Esophagus muscularis mucosa (tissue), 4 donors: Measurements from ENCODE around the gene FFAR1. TPM values are rescaled to one million over a fixed set of nuclear protein-coding genes. Genes with fewer than 3 reads are reported as not detected.

ENCODE experiments used
- DNase-seq: peaks from one replicate; pipeline ENCODE4 v3.0.0-alpha.2; 2017; ENCODE audit errors: extremely low spot score
- H3K27ac ChIP-seq, 4 donors: fragments of 200-600 bp; sonication (generic); replicated peaks in 1 of 4; 1 replicate in 3 of 4; 2 replicates in 1 of 4; pipeline ENCODE4 v1.5.1; 2016 to 2019; ENCODE audit warnings: mild to moderate bottlenecking in 1 of 4
- H3K27me3 ChIP-seq, 4 donors: fragments of 200-600 bp; sonication (generic); one replicate each; pipeline versions ENCODE4 v1.5.1 to v1.6.0; 2016 to 2019
- H3K36me3 ChIP-seq, 4 donors: fragments of 200-600 bp; sonication (generic); one replicate each; pipeline ENCODE4 v1.5.1; 2016 to 2019
- H3K4me1 ChIP-seq, 4 donors: fragments of 200-600 bp; sonication (generic); one replicate each; pipeline ENCODE4 v1.5.1; 2016 to 2019
- H3K4me3 ChIP-seq, 4 donors: fragments of 200-600 bp; sonication (generic); 1 replicate in 2 of 4; 2 replicates in 2 of 4; pipeline ENCODE4 v1.5.1; 2016 to 2019; ENCODE audit warnings: mild to moderate bottlenecking in 4 of 4, moderate library complexity in 1 of 4
- H3K9me3 ChIP-seq, 4 donors: fragments of 200-600 bp; sonication (generic); 1 replicate in 3 of 4; 2 replicates in 1 of 4; pipeline ENCODE4 v1.5.1; 2016 to 2019
- CTCF ChIP-seq, 3 experiments: fragments of 200-600 bp in 2 of 3; fragments of 450-650 bp in 1 of 3; sonication (generic) in 2 of 3; IDR thresholded peaks; one replicate each; pipeline ENCODE4 v1.5.1; 2017 to 2019; ENCODE audit warnings: antibody characterized with exemption in 3 of 3, mild to moderate bottlenecking in 2 of 3, moderate library complexity in 1 of 3
- EP300 ChIP-seq: sonication (generic); formaldehyde crosslinking; IDR thresholded peaks from one replicate; pipeline ENCODE4 v1.6.1; 2017; ENCODE audit warnings: antibody characterized with exemption
- POLR2A ChIP-seq: fragments of 450-650 bp; IDR thresholded peaks from one replicate; pipeline ENCODE4 v1.6.1; 2017; ENCODE audit warnings: antibody characterized with exemption, moderate library complexity, mild to moderate bottlenecking, low read depth
- POLR2AphosphoS5 ChIP-seq, 2 donors: sonication (generic); formaldehyde crosslinking; IDR thresholded peaks; one replicate each; pipeline ENCODE4 v1.6.1; 2017; ENCODE audit warnings: antibody characterized with exemption in 2 of 2
- WGBS: methylation state at CpG from one replicate; pipeline ENCODE4 v1.1.5; 2018; 5-methylcytosine and 5-hydroxymethylcytosine counted together
- intact Hi-C: fragments of 100-400 bp; cut with DNase I; formaldehyde crosslinking; loops from one replicate; pipeline ENCODE4 v1.15.1; 2023
- total RNA-seq, 4 donors: library from RNA; depleted of rRNA; stranded (reverse); fragments of >200 nt; gene quantifications; one replicate each; pipeline versions ENCODE4 v1.1.0 to v1.2.1, GENCODE V29; 2016

FFAR1 gene
- total RNA-seq, 4 donors from 2014 or later = not detected

DNA sequence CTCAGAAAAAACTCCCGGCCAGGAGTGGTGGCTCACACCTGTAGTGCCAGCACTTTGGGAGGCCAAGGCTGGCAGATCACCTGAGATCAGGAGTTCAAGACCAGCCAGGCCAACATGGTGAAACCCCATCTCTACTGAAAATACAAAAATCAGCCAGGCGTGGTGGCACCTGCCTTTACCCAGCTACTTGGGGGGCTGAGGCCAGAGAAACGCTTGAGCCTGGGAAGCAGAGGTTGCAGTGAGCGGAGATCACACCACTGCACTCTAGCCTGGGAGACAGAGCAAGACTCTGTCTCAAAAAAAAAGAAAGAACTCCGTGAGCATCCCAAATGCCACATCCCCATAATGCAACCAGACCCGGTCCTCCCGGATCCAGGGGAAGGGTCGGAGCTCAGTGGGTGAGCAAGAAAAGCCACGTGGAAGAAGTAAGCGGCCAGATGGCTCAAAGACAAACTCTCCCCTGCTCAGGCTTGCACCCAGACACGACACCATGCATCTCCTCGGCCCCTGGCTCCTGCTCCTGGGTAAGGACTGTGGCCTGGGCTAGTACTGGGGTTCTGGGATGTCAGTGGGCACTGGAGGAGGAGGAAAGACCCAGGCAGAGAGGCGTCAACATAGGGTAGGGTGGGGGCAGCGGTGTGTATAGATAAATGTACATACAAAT is 16.0 kb upstream of the FFAR1 start:
- 88% methylated on average over 14 of the region's 14 CpGs for WGBS
- Histone ChIP-seq H3K36me3 (no peaks in the 10 kb centered on the region), H3K27me3 (peaks cover 0 to 67% (median 0%) of the 10 kb centered on the region in 4 donors), H3K4me1 (no peaks in the 10 kb centered on the region), H3K4me3 (no peak overlapping the region), H3K27ac (no peak overlapping the region), H3K9me3 (no peaks in the 10 kb centered on the region)
- TF ChIP-seq POLR2AphosphoS5 (IDR thresholded peaks at IDR 0.05) = no peak
- no peak for TF ChIP-seq EP300
- TF ChIP-seq POLR2A = no peak
- TF ChIP-seq CTCF (IDR thresholded peaks at IDR 0.05) = no peak
- intact Hi-C loops = no loop called here
- DNase-seq = no peak

GRCh38 chr19:35332817-35333216 is 14.9 kb upstream of the FFAR1 start:
- DNase-seq = no peak
- Histone ChIP-seq H3K27ac (no peak overlapping the region), H3K36me3 (no peaks in the 10 kb centered on the region), H3K4me1 (no peaks in the 10 kb centered on the region), H3K9me3 (no peaks in the 10 kb centered on the region), H3K27me3 (peaks cover 0 to 69% (median 0%) of the 10 kb centered on the region in 4 donors), H3K4me3 (no peak overlapping the region)
- 70% methylated on average over 11 of the region's 12 CpGs for WGBS
- intact Hi-C loops = no loop called here
- TF ChIP-seq POLR2A = no peak
- TF ChIP-seq POLR2AphosphoS5 (IDR thresholded peaks at IDR 0.05) = no peak
- TF ChIP-seq CTCF (IDR thresholded peaks at IDR 0.05) = no peak
- TF ChIP-seq EP300 = no peak

- 79% methylated on average over 10 of the region's 10 CpGs for WGBS
- no peak for DNase-seq
- no peak overlapping the region for H3K27ac ChIP-seq
- H3K4me1 ChIP-seq = no peaks in the 10 kb centered on the region
- no peak for TF ChIP-seq EP300
- no peak for TF ChIP-seq POLR2A
- TF ChIP-seq POLR2AphosphoS5 (IDR thresholded peaks at IDR 0.05) = no peak
- no peak for TF ChIP-seq CTCF (IDR thresholded peaks at IDR 0.05)
- peaks cover 0 to 63% (median 0%) of the 10 kb centered on the region in 4 donors for H3K27me3 ChIP-seq
- intact Hi-C loops = no loop called here
- no peak overlapping the region for H3K4me3 ChIP-seq
- H3K36me3 ChIP-seq = no peaks in the 10 kb centered on the region
- H3K9me3 ChIP-seq = no peaks in the 10 kb centered on the region
These were observed 13.5 kb upstream of the FFAR1 start for GRCh38 chr19:35334144-35334753.

- no peaks in the 10 kb centered on the region for H3K36me3 ChIP-seq
- H3K27ac ChIP-seq = no peak overlapping the region
- no peaks in the 10 kb centered on the region for H3K4me1 ChIP-seq
- H3K27me3 ChIP-seq = peaks cover 0 to 54% (median 0%) of the 10 kb centered on the region in 4 donors
- 90% methylated on average over 16 of the region's 21 CpGs for WGBS
- H3K4me3 ChIP-seq = no peak overlapping the region
- intact Hi-C loops = no loop called here
- no peak for DNase-seq
- H3K9me3 ChIP-seq = no peaks in the 10 kb centered on the region
- TF ChIP-seq POLR2A (no peak), CTCF (IDR thresholded peaks at IDR 0.05) (no peak), EP300 (no peak)
These were observed 11.3 kb upstream of the FFAR1 start for GRCh38 chr19:35336166-35336955.
